IPS-18c (cell line): ENCODE results near the gene CACNA2D3.

Experiments used
- H3K4me3 ChIP-seq: 2 replicates; pipeline ENCODE4 v1.7.0; 2013; ENCODE audit warnings: low read depth, mild to moderate bottlenecking, low read length, moderate library complexity; ENCODE audit not compliant: insufficient read depth
- H3K9me3 ChIP-seq: one replicate; pipeline ENCODE4 v1.6.1; 2013; ENCODE audit warnings: mild to moderate bottlenecking, low read length, moderate library complexity; ENCODE audit not compliant: control insufficient read depth, insufficient read depth

Gene CACNA2D3

GRCh38 chr3:54153477-54153876 is 31.1 kb downstream of the CACNA2D3 start:
- no peak overlapping the region for H3K4me3 ChIP-seq
- no peaks in the 10 kb centered on the region for H3K9me3 ChIP-seq

- no peak overlapping the region for H3K4me3 ChIP-seq
- no peaks in the 10 kb centered on the region for H3K9me3 ChIP-seq
Observed at GRCh38 chr3:54157860-54158259, 35.5 kb downstream of the CACNA2D3 start.

DNA sequence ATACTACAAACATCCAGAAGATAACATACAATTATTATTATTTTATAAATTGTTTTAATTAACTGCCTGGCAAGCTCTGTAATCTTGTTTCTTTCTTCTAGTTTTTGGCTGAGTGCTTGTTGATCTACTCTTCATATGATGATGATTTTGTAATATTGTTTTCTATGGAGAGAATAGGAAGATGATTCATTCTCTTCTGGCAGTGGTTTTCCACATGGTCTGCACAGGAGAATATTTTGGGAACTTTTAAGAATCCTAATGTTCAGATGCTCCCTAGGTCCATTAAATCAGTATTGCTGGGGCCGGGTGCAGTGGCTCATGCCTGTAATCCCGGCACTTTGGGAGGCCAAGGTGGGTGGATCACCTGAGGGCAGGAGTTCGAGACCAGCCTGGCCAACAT is 37.6 kb downstream of the CACNA2D3 start:
- Histone ChIP-seq H3K9me3 (no peaks in the 10 kb centered on the region), H3K4me3 (no peak overlapping the region)

GRCh38 chr3:54163441-54163840 is 41.1 kb downstream of the CACNA2D3 start:
- H3K9me3 ChIP-seq: no peaks in the 10 kb centered on the region

GRCh38 chr3:54164192-54164975 is 42.0 kb downstream of the CACNA2D3 start:
- H3K9me3 ChIP-seq: no peaks in the 10 kb centered on the region

More at GRCh38 chr3:54163441-54163840, 41.1 kb downstream of the CACNA2D3 start:
- no peak overlapping the region for H3K4me3 ChIP-seq

GRCh38 chr3:54165865-54166264 is 43.5 kb downstream of the CACNA2D3 start:
- no peaks in the 10 kb centered on the region for H3K9me3 ChIP-seq
- H3K4me3 ChIP-seq: no peak overlapping the region

More at GRCh38 chr3:54164192-54164975, 42.0 kb downstream of the CACNA2D3 start:
- H3K4me3 ChIP-seq: no peak overlapping the region

DNA sequence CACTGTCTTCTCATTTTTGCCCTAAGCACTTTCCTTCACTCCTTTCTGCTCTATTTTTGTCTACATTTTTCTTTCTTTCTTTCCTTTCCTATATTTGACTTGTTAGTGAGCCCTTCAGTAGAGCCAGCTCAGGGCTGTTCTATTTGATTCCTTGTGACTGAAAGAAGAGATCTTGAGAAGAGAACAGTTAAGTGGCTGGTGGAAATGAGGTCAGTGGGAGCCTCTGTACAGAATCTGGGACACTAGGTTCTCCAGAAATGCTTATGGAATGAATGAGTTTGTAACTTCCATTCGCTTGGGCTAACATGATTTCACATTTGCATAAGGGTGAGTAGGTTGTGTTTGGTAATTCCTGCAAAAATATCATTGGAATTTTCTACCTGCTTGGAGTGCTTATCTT is 45.6 kb downstream of the CACNA2D3 start:
- no peaks in the 10 kb centered on the region for H3K9me3 ChIP-seq
- no peak overlapping the region for H3K4me3 ChIP-seq

DNA sequence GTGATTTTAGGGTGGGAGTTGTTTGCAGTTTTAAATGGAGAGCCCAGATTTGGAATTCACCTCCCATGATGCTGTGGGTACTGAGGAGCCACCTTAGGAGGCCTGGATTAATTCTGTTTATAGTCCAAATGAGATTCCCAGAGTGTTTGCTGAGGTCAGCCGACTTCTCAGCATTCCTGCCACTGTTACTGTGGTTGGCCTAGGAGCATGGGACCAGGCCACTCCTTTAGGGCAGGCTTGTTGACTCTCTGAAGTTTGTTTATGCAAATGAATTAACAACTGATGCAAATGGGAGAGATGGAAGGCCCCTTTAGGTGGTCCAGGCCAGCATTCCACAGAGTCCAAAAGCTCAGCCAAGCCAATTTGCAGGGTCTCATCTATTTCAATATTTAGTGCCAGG is 46.1 kb downstream of the CACNA2D3 start:
- Histone ChIP-seq H3K9me3 (no peaks in the 10 kb centered on the region), H3K4me3 (no peak overlapping the region)

DNA sequence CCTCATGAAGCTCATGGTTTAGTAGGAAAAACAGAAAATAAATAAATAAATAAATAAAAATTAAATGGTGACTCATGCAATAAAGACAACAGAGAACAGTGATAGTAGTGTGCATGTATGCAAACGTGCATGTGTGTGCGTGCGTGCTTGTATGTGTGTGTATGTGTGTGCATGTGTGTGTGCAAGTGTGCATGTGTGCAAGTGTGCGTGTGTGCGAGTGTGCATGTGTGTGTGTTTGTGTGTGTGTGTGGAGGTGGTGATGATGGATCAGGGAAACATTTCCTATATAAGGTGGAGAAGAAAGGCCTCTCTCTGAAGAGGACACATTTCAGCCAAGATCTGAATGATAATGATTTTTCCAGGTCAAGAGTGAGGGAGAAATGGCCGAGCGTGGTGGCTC is 47.2 kb downstream of the CACNA2D3 start:
- no peaks in the 10 kb centered on the region for H3K9me3 ChIP-seq
- H3K4me3 ChIP-seq: no peak overlapping the region

DNA sequence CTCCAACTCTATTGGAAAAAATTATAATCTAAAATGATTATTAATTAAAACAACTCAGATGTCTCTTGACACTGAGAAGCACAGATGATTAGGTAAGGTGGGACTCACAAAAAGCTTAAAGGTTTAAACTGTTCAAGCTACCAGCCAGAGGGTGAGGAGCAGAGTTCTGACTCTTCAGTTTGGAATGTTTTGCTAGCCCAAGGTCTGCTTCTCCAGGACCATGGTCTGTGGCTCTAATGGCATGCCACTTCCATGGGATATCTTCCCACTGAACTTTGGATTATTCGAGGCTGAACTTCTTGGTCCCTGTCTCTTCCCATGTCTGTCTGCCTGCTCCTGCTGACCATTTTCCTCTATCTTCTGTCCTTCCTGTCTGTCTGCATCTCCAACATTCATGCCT is 49.2 kb downstream of the CACNA2D3 start:
- Histone ChIP-seq H3K9me3 (no peaks in the 10 kb centered on the region), H3K4me3 (no peak overlapping the region)

GRCh38 chr3:54171951-54172350 is 49.6 kb downstream of the CACNA2D3 start:
- H3K9me3 ChIP-seq: no peaks in the 10 kb centered on the region
- H3K4me3 ChIP-seq: no peak overlapping the region

DNA sequence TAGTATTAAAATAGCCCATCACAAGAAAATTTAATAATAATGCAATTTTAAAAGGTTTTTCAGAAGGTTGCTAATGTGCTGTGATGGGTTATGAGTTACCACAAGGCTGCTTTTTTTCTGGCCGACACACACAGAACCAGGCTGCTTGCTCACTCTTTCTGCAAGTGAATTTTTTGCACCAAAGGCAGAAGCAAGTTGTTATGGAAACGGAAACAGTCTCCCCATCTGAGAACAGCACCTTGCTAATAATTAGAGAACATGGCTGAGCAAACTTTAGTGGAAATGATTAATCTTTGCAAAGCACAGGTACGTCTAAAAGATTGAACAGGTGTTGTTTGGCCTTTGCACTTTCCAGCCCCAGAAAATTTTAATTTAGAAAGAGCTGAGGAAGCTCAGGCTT is 51.0 kb downstream of the CACNA2D3 start:
- H3K9me3 ChIP-seq: no peaks in the 10 kb centered on the region
- H3K4me3 ChIP-seq: no peak overlapping the region

DNA sequence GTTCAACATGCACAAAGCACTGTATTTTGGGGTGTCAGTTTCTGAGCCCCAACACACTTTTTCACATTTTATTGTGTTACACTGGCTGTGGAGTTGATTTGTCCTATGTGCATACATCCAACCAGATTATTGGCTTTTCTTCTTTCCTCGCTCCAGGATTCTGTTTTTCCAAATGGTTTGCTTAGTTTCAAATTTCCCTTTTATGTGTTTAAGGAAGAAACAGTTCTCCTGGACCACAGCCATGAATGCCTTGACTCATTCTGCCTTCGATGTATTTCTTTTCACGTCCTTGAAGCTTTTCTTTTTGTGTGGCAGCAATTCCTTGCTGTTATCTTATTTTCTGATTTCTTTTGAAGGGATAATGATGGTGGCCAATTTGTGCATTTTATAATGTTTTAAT is 53.8 kb downstream of the CACNA2D3 start:
- Histone ChIP-seq H3K9me3 (no peaks in the 10 kb centered on the region), H3K4me3 (no peak overlapping the region)

DNA sequence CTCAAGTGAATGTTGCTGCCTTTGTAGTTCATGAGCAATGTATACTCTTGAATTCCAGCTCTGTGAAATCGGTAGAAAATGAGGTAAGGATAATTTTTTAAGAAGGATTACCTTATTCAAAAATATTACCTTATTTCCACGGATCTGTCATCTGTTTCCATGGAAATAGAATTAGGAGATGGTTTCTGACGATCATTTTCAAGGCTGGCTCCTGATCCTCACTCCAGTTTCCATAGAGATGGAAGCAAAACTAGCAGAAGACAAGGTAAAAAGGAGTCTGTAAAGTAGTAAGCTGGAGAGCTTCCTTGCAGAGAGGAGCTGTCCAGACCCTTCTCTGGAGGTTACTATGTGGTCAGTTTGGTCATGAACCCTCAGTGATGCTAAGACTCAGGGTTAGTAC is 55.5 kb downstream of the CACNA2D3 start:
- H3K4me3 ChIP-seq: no peak overlapping the region
- no peaks in the 10 kb centered on the region for H3K9me3 ChIP-seq

- H3K9me3 ChIP-seq: no peaks in the 10 kb centered on the region
- no peak overlapping the region for H3K4me3 ChIP-seq
Observed at GRCh38 chr3:54178376-54178775, 56.0 kb downstream of the CACNA2D3 start.

- Histone ChIP-seq H3K4me3 (no peak overlapping the region), H3K9me3 (no peaks in the 10 kb centered on the region)
Observed at GRCh38 chr3:54180921-54181320, 58.6 kb downstream of the CACNA2D3 start.

DNA sequence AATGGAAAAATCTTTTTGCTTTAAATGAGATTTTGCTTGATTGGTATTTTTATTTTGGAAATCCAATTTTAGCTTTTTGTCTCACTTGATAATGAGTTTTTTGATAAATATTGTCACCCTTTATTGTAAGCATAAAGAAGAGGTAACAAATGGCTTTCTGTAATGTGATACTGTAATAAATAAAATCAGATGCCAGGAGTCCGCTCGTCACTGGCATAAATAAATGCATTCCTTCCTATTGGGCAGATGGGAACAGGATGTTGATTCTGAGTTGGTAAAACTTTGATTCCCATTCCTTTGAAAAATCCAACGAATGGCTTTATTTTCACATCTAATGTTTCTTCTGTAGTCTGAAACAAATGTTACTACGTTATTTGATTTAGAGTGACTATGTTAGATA is 59.9 kb downstream of the CACNA2D3 start:
- Histone ChIP-seq H3K9me3 (no peaks in the 10 kb centered on the region), H3K4me3 (no peak overlapping the region)

GRCh38 chr3:54185740-54186139 is 63.4 kb downstream of the CACNA2D3 start:
- Histone ChIP-seq H3K4me3 (no peak overlapping the region), H3K9me3 (no peaks in the 10 kb centered on the region)
